ENCODE results near the gene GTPBP1.

GTPBP1 gene

GRCh38 chr22:38740116-38740723, 34.5 kb downstream of the GTPBP1 start:
- TF ChIP-seq CTCF (IDR thresholded peaks at IDR 0.05): no peak

GRCh38 chr22:38740754-38741153, 35.0 kb downstream of the GTPBP1 start:
- no peak for TF ChIP-seq CTCF (IDR thresholded peaks at IDR 0.05)

- TF ChIP-seq CTCF (IDR thresholded peaks at IDR 0.05): no peak
Measured at GRCh38 chr22:38741166-38741565, 35.4 kb downstream of the GTPBP1 start.

GRCh38 chr22:38741576-38741975, 35.8 kb downstream of the GTPBP1 start:
- no peak for TF ChIP-seq CTCF (IDR thresholded peaks at IDR 0.05)

- TF ChIP-seq CTCF (IDR thresholded peaks at IDR 0.05): no peak
Measured at GRCh38 chr22:38742176-38742942, 36.6 kb downstream of the GTPBP1 start.

GRCh38 chr22:38744981-38745380, 39.2 kb downstream of the GTPBP1 start:
- TF ChIP-seq CTCF (IDR thresholded peaks at IDR 0.05): no peak

- no peak for TF ChIP-seq CTCF (IDR thresholded peaks at IDR 0.05)
Measured at GRCh38 chr22:38745676-38746460, 40.1 kb downstream of the GTPBP1 start.

Data from LNCAP (cell line).